Ovary (tissue), 3 donors: ENCODE results near the gene CCDC124.
"Not testable (repeated sequence)": the region's sequence is repeated elsewhere in the genome, so short reads cannot be mapped to it uniquely, and the experiment has no call there.

Experiments
- POLR2A ChIP-seq: fragments of 450-650 bp; IDR thresholded peaks from one replicate; pipeline ENCODE4 v1.6.1; 2017; ENCODE audit warnings: antibody characterized with exemption, mild to moderate bottlenecking, moderate library complexity
- TF ChIP-seq, protein P1 (sequence below), 3 donors: fragments of 450-650 bp in 2 of 3; fragments of 200-600 bp in 1 of 3; IDR thresholded peaks; one replicate each; pipeline versions ENCODE4 v1.5.1 to v1.8.0; 2016 to 2022; ENCODE audit warnings: antibody characterized with exemption in 3 of 3, mild to moderate bottlenecking in 1 of 3
- donor health status: DM: no; HTN: no; CAD: no.

DNA sequence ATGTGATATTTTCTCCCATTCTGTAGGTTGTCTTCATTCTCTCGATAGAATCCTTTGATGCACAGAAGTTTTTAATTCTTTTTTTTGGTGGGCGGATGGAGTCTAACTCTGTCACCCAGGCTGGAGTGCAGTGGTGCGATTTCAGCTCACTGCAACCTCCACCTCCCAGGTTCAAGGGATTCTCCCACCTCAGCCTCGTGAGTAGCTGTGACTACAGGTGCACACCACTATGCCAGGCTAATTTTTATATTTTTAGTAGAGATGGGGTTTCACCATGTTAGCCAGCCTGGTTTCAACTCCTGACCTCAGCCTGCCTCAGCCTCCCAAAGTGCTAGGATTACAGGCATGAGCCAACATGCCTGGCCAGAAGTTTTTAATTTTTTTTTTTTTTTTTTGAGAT lies 45.6 kb upstream of the CCDC124 start:
- TF ChIP-seq, protein P1, sequence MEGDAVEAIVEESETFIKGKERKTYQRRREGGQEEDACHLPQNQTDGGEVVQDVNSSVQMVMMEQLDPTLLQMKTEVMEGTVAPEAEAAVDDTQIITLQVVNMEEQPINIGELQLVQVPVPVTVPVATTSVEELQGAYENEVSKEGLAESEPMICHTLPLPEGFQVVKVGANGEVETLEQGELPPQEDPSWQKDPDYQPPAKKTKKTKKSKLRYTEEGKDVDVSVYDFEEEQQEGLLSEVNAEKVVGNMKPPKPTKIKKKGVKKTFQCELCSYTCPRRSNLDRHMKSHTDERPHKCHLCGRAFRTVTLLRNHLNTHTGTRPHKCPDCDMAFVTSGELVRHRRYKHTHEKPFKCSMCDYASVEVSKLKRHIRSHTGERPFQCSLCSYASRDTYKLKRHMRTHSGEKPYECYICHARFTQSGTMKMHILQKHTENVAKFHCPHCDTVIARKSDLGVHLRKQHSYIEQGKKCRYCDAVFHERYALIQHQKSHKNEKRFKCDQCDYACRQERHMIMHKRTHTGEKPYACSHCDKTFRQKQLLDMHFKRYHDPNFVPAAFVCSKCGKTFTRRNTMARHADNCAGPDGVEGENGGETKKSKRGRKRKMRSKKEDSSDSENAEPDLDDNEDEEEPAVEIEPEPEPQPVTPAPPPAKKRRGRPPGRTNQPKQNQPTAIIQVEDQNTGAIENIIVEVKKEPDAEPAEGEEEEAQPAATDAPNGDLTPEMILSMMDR (IDR thresholded peaks at IDR 0.05), result not testable (repeated sequence)
- TF ChIP-seq POLR2A, result not testable (repeated sequence)
